Thyroid gland (tissue), 4 donors: Measurements from ENCODE around the gene ACACA.

Source experiments
- CTCF ChIP-seq, 6 experiments: fragments of 200-600 bp in 3 of 6; fragments of 450-650 bp in 3 of 6; sonication (generic) in 3 of 6; IDR thresholded peaks; one replicate each; pipeline ENCODE4 v1.5.1; 2016 to 2019; ENCODE audit warnings: antibody characterized with exemption in 6 of 6, mild to moderate bottlenecking in 2 of 6, inconsistent platforms in 1 of 6, moderate library complexity in 1 of 6
- POLR2A ChIP-seq, 2 donors: fragments of 450-650 bp; IDR thresholded peaks; one replicate each; pipeline ENCODE4 v1.6.1; 2017; ENCODE audit warnings: antibody characterized with exemption in 2 of 2, mild to moderate bottlenecking in 2 of 2, moderate library complexity in 1 of 2

GRCh38 chr17:37234106-37234505 is 172.5 kb downstream of the ACACA start:
- no peak for TF ChIP-seq POLR2A (IDR thresholded peaks at IDR 0.05)
- no peak for TF ChIP-seq CTCF (IDR thresholded peaks at IDR 0.05)
